Stimulated activated CD4-positive, alpha-beta T cell treated with anti-CD3 and anti-CD28 coated beads, TNF-alpha, amount 100 ng/mL, for 1 hour (primary cell): ENCODE measurements around the gene MDFI.

Source experiments
- DNase-seq, 3 donors: peaks; one replicate each; pipeline ENCODE4 v3.0.0-alpha.2; 2020; ENCODE audit warnings: low read depth in 3 of 3, low spot score in 1 of 3

MDFI gene

GRCh38 chr6:41702771-41703494 lies 64.7 kb downstream of the MDFI start:
- DNase-seq = no peak
